PC-9 (cell line): ENCODE measurements around the gene GPR89A. TPM values are rescaled to one million over a fixed set of nuclear protein-coding genes. Genes with fewer than 3 reads are reported as not detected.

ENCODE experiments used
- BruUV-seq: library from RNA; stranded (reverse); fragments of 400-500 nt; replicated peaks from 2 replicates; lab custom pipeline; 2021; lab: Mats Ljungman, UMichigan
- CTCF ChIA-PET: fragments of 300-600 bp; sonication (Branson Sonifier 250); formaldehyde crosslinking; loops from one replicate; lab custom pipeline; 2022; ENCODE audit warnings: antibody characterized with exemption; lab: Charles Lee
- POLR2A ChIA-PET: fragments of 300-600 bp; sonication (Branson Sonifier 250); formaldehyde crosslinking; loops from one replicate; lab custom pipeline; 2022; ENCODE audit warnings: antibody characterized with exemption; ENCODE audit not compliant: unreplicated experiment; lab: Charles Lee
- DNase-seq, 2 experiments: peaks; one replicate each; pipeline versions ENCODE4 v3.0.0 to v3.0.0-alpha.2; 2015 to 2022; ENCODE audit warnings: mixed read lengths in 1 of 2
- H2AFZ ChIP-seq: fragments of 200-600 bp; sonication (generic); 2 replicates; pipeline ENCODE4 v1.8.1; 2017; ENCODE audit warnings: antibody characterized with exemption
- H3F3A ChIP-seq: fragments of 200-600 bp; sonication (generic); 2 replicates; pipeline ENCODE4 v1.8.1; 2017; ENCODE audit warnings: antibody characterized with exemption, mild to moderate bottlenecking, low read depth; ENCODE audit not compliant: insufficient read depth
- H3K27ac ChIP-seq: fragments of 200-600 bp; sonication (generic); 2 replicates; pipeline ENCODE4 v1.6.1; 2016; ENCODE audit warnings: mixed run types
- H3K27me3 ChIP-seq: fragments of 200-600 bp; sonication (generic); 2 replicates; pipeline ENCODE4 v1.6.1; 2016; ENCODE audit warnings: low read depth, mixed run types; ENCODE audit not compliant: insufficient read depth
- H3K36me3 ChIP-seq: fragments of 200-600 bp; sonication (generic); 2 replicates; pipeline ENCODE4 v1.6.1; 2016; ENCODE audit warnings: low read depth, mixed run types
- H3K4me1 ChIP-seq: fragments of 200-600 bp; sonication (generic); replicated peaks from 2 replicates; pipeline ENCODE4 v1.6.1; 2016; ENCODE audit warnings: mixed run types; ENCODE audit not compliant: insufficient read depth
- H3K4me2 ChIP-seq: fragments of 200-600 bp; sonication (generic); 2 replicates; pipeline ENCODE4 v1.6.1; 2017; ENCODE audit warnings: mixed run types
- H3K4me3 ChIP-seq: fragments of 200-600 bp; sonication (generic); 2 replicates; pipeline ENCODE4 v1.6.1; 2016; ENCODE audit warnings: mixed run types
- H3K79me2 ChIP-seq: fragments of 200-600 bp; sonication (generic); 2 replicates; pipeline ENCODE4 v1.6.1; 2017; ENCODE audit warnings: low read depth, mixed run types
- H3K9me2 ChIP-seq: fragments of 200-600 bp; sonication (generic); 2 replicates; pipeline ENCODE4 v1.8.1; 2017; ENCODE audit warnings: mild to moderate bottlenecking; ENCODE audit not compliant: insufficient read depth
- H3K9me3 ChIP-seq: fragments of 200-600 bp; sonication (generic); 2 replicates; pipeline ENCODE4 v1.8.1; 2016; ENCODE audit warnings: low read depth; ENCODE audit not compliant: insufficient read depth
- H4K20me1 ChIP-seq: fragments of 200-600 bp; sonication (generic); 2 replicates; pipeline ENCODE4 v1.8.1; 2017; ENCODE audit not compliant: insufficient read depth
- CTCF ChIP-seq: fragments of 200-600 bp; sonication (generic); conservative IDR thresholded peaks from 2 replicates; pipeline ENCODE4 v1.6.1; 2017; ENCODE audit warnings: mixed run types, antibody characterized with exemption, mild to moderate bottlenecking, moderate library complexity
- EZH2 ChIP-seq: fragments of 200-600 bp; sonication (generic); IDR thresholded peaks from 2 replicates; pipeline ENCODE4 v1.8.0; 2017; ENCODE audit warnings: antibody characterized with exemption, low read depth
- intact Hi-C: fragments of 100-400 bp; cut with micrococcal nuclease; formaldehyde crosslinking; loops from one replicate; pipeline ENCODE4 v1.10.0; 2022; ENCODE audit not compliant: unreplicated experiment
- total RNA-seq: library from RNA; stranded (reverse); gene quantifications from 2 replicates; pipeline ENCODE4 v1.2.3, GENCODE V29; 2021

GPR89A gene
- total RNA-seq, 1 experiment from 2014 or later, result 20.4 TPM

GRCh38 chr1:145708063-145708462 lies 100.3 kb downstream of the GPR89A start:
- H4K20me1 ChIP-seq, result no peaks in the 10 kb centered on the region
- peaks cover 33% of the 10 kb centered on the region for H3F3A ChIP-seq
- H3K4me3 ChIP-seq, result no peak overlapping the region
- H3K4me2 ChIP-seq, result peak overlapping the region; percentile 42
- CTCF ChIA-PET, result interaction anchor here (0.6 kb wide), 1 partner anchor 189 kb away, joined by 3 read pairs; no protein-coding TSS in a partner anchor
- peak overlapping the region; percentile 68; the same call in 1 of the 2 replicates for H3K27ac ChIP-seq
- no peaks in the 10 kb centered on the region for H3K9me3 ChIP-seq
- POLR2A ChIA-PET, result no interaction called here
- no peak for TF ChIP-seq EZH2
- no peak for TF ChIP-seq CTCF
- DNase-seq, result peak in 1 of 2 experiments; percentile 36
- BruUV-seq, result no TSS peak
- H2AFZ ChIP-seq, result no peak overlapping the region
- no peaks in the 10 kb centered on the region for H3K36me3 ChIP-seq
- no peaks in the 10 kb centered on the region for H3K79me2 ChIP-seq
- peaks cover 39% of the 10 kb centered on the region for H3K4me1 ChIP-seq
- intact Hi-C loops, result no loop called here
- H3K27me3 ChIP-seq, result no peaks in the 10 kb centered on the region
- H3K9me2 ChIP-seq, result no peaks in the 10 kb centered on the region

- BruUV-seq, result no TSS peak
- CTCF ChIA-PET, result no interaction called here
Measured at GRCh38 chr1:145710291-145711027, 102.7 kb downstream of the GPR89A start.

GRCh38 chr1:145711213-145711651 lies 103.4 kb downstream of the GPR89A start:
- ChIA-PET CTCF (no interaction called here), POLR2A (interaction anchor here (0.5 kb wide), 1 partner anchor 9 kb away, joined by 6 read pairs; no protein-coding TSS in a partner anchor)
- intact Hi-C loops, result no loop called here
- no peak overlapping the region for H3K4me3 ChIP-seq
- H3K9me3 ChIP-seq, result no peaks in the 10 kb centered on the region
- no TSS peak for BruUV-seq
- H3K27me3 ChIP-seq, result no peaks in the 10 kb centered on the region
- no peaks in the 10 kb centered on the region for H3K9me2 ChIP-seq
- H3K79me2 ChIP-seq, result no peaks in the 10 kb centered on the region
- no peaks in the 10 kb centered on the region for H4K20me1 ChIP-seq
- TF ChIP-seq CTCF, result no peak
- TF ChIP-seq EZH2, result no peak
- peak in 1 of 2 experiments; percentile 58 for DNase-seq
- H3K36me3 ChIP-seq, result no peaks in the 10 kb centered on the region
- no peak overlapping the region for H2AFZ ChIP-seq
- peaks cover 23% of the 10 kb centered on the region for H3F3A ChIP-seq
- 0 out of 2 replicates have a peak overlapping the region, but pooled peaks have one; percentile 18 for H3K4me2 ChIP-seq
- peaks cover 25% of the 10 kb centered on the region for H3K4me1 ChIP-seq
- no peak overlapping the region for H3K27ac ChIP-seq

More at GRCh38 chr1:145710291-145711027, 102.7 kb downstream of the GPR89A start:
- DNase-seq, result no peak
- POLR2A ChIA-PET, result interaction anchor here (0.5 to 0.6 kb wide), 2 partner anchors 10 to 62 kb away, joined by 4 to 6 read pairs; no protein-coding TSS in a partner anchor
- no peak for TF ChIP-seq EZH2
- TF ChIP-seq CTCF, result no peak
- H3K9me2 ChIP-seq, result no peaks in the 10 kb centered on the region
- no peak overlapping the region for H2AFZ ChIP-seq
- peaks cover 32% of the 10 kb centered on the region for H3K4me1 ChIP-seq
- no peaks in the 10 kb centered on the region for H4K20me1 ChIP-seq
- intact Hi-C loops, result no loop called here
- H3K79me2 ChIP-seq, result no peaks in the 10 kb centered on the region
- H3K27me3 ChIP-seq, result no peaks in the 10 kb centered on the region
- no peaks in the 10 kb centered on the region for H3K36me3 ChIP-seq
- peaks cover 30% of the 10 kb centered on the region for H3F3A ChIP-seq
- H3K9me3 ChIP-seq, result no peaks in the 10 kb centered on the region
- no peak overlapping the region for H3K27ac ChIP-seq
- no peak overlapping the region for H3K4me3 ChIP-seq
- no peak overlapping the region for H3K4me2 ChIP-seq
